ENCODE results near the gene PRSS36.

GRCh38 chr16:31168848-31169247 is 19.0 kb upstream of the PRSS36 start:
- no peak for TF ChIP-seq MAX (IDR thresholded peaks at IDR 0.05)
- TF ChIP-seq CTCF (IDR thresholded peaks at IDR 0.05; ENCODE audit: low read depth, low read length, missing input control), result no peak
- no peak for TF ChIP-seq RAD21 (IDR thresholded peaks at IDR 0.05)
- TF ChIP-seq, protein P1, sequence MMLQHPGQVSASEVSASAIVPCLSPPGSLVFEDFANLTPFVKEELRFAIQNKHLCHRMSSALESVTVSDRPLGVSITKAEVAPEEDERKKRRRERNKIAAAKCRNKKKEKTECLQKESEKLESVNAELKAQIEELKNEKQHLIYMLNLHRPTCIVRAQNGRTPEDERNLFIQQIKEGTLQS (IDR thresholded peaks at IDR 0.05), result no peak
- no peak for TF ChIP-seq REST (IDR thresholded peaks at IDR 0.05)
- no peak for TF ChIP-seq YY1 (IDR thresholded peaks at IDR 0.05)

All from liver (tissue), 3 donors.